GM21717 (cell line): ENCODE data around the gene LALBA.
"Not testable (repeated sequence)": the region's sequence is repeated elsewhere in the genome, so short reads cannot be mapped to it uniquely, and the experiment has no call there.

Experiments used
- ATAC-seq: cut with Tn5 transposase; IDR thresholded peaks from one replicate; pipeline ENCODE4 v1.9.1; 2021; ENCODE audit warnings: mild to moderate bottlenecking, moderate library complexity; ENCODE audit not compliant: unreplicated experiment

LALBA gene

DNA sequence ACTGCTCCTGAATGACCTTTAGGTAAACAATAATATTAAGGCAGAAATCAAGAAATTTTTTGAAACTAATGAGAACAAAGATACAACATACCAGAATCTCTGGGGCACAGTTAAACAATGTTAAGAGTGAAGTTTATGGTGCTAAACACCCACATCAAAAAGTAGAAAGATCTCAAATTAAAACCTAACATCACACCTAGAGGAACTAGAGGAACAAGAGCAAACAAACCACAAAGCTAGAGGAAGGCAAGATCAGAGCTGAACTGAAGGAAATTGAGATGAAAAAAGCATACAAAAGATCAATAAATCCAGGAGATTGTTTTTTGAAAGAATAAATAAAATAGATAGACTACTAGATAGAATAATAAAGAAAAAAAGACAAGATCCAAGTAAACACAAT lies 37.2 kb downstream of the LALBA start:
- ATAC-seq = no peak

- no peak for ATAC-seq
Measured at GRCh38 chr12:48527891-48528670, 41.8 kb downstream of the LALBA start.

- no peak for ATAC-seq
Measured at GRCh38 chr12:48525332-48525731, 44.5 kb downstream of the LALBA start, which contains the start of gene OR8S1. TSS of gene OR8S1 (plus strand) at chr12:48525632. CDS start at chr12:48525632, 0 bp downstream.

GRCh38 chr12:48520381-48520780 lies 49.5 kb downstream of the LALBA start:
- ATAC-seq = not testable (repeated sequence)
